T-helper 2 cell (primary cell): Measurements from ENCODE around the gene FLG2.
"Not testable (repeated sequence)": the region's sequence is repeated elsewhere in the genome, so short reads cannot be mapped to it uniquely, and the experiment has no call there.

Experiments used
- DNase-seq, 5 experiments: peaks; one replicate each; pipeline versions ENCODE4 v3.0.0 to v3.0.0-alpha.2; 2012 to 2022
- total RNA-seq, 2 donors: gene quantifications; one replicate each; lab custom pipeline; 2026; lab: John Stamatoyannopoulos, UW

The FLG2 gene
- 0 reads per million in 2 donors for total RNA-seq

DNA sequence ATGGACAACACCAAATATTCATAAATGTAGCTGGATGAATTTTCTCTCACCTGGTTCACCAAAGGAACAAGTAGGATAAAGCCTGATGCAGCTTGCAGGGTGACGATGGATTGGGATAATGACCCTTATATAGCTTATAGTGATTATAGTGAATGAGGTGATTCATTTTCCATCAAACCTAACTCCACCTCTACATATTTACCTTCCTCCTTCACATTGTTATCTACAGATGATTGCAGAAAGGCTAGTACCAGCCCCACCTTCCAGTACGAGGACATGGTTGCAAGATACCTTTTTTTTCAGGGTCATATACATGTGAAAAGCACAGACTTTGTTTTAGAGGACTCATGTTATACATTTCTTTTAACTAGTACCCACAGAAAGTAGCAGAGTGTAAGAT lies at the start of gene FLG2:
TSS of gene FLG2 (minus strand) at position 101 of the 400 bp plus-strand sequence. CDS start 1,122 bp downstream, outside the sequence.
- no peak for DNase-seq

DNA sequence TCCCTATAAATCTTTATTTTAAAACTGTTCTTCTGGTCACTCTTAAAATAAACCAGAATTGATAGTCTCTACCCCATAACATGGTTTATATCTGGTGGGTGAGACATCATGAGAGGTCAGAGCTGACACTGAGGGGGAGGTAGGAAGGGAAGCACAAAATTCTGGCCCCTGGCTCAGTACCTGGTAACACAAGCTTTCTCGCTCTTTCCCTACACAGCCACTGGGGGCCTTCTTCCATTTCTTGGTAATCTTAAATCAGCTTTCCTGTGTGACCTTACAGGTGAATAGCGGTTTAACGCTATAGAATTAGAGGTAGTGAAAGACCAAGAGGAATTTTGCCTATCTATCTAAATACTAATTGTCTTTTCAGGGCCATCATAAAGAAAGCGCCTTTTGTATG lies 48.9 kb upstream of the FLG2 start:
- DNase-seq, result no peak

DNA sequence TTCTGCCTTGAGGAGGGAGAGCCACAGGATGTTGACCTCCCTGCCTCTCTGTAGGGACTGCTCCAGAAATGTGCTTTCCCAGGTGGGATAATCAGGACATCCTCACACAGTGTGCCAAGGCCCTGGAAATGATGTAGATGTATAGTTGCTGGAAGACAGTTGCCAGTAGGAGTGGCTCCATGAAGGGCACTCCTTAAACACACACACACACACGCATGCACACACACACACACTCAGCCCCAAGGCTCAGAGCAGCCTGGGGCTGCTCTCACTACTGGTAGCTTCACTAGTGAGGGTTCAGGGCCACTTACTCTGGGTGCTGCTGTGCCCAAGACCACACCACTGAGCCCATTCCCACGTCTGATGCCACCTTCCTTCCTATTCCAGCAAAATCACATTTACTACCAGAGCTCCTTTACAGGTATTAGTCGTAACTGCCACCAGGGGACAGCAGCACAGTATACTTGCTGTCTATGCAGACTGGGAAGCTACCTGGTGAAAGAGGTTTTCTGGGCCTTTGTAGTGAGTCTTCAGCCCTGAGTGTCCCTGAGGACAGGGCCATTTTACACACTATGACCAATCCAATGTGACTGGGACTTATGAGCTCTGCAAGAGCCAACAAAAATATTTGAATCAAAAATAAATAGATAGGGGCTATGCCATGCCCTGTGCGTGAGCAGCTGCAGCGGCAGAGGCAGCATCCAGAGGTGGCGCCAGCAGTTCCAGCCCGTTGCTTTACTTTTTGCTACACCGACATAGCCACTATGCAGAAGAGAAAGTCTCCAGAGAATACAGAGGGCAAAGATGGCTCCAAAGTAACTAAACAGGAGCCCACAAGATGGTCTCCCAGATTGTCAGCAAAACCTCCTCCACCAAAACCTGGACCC lies 39.2 kb upstream of the FLG2 start:
- DNase-seq, result peak in 1 of 5 experiments; percentile 21

DNA sequence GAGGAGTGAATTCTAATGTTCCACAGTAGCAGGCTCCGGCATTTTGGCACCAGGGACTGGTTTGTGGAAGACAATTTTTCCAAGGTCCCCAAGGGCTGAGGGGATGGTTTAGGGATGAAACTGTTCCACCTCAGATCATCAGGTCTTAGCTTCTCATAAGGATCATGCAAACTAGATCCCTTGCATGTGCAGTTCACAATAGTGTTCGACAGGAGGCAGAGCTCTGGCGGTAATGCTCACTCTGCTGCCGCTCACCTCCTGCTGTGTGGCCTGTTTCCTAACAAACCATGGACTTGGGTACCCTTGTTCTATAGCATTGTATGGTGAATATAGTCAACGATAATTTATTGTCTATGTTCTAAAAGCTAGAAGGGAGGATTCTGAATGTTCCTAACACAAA lies 37.7 kb upstream of the FLG2 start:
- DNase-seq, result no peak

DNA sequence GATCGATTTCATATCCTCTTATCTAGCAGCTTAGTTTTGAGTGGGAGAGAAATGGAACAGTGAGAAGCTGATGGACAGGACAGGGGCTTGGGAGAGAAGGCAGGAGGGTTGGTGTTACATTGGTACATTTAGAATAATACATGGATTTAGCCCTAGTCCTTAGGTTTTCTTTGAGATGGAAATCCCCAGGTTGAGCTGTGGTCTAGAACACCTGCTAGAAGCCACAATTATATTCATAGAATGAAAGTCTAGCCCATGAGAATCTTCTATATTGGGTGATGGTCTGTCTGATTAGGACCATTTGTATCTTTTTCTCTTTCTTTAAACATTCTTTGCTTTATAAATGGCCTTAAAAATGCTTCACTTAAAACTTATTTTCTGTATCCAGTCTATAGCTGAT lies 34.3 kb upstream of the FLG2 start:
- no peak for DNase-seq

DNA sequence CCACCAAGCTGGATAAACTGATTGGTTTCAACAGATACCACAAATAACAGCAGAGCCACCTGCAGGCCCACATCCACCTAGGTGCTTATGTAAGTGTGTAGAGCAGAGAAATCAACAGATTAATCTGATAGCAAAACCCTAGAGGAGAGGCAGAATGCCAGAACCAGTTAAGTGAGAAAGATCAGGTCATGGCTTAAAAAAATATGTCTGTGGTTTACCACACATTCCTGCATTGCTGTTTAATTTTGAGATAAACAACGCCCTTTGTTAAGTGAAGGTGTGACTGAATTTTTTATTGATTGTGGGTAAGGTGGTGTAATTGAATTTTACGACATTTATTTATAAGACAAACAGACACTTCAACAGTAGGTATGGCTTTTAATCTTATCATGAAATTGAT lies 33.1 kb upstream of the FLG2 start:
- peak in 2 of 5 experiments; percentile 52 to 56 for DNase-seq

DNA sequence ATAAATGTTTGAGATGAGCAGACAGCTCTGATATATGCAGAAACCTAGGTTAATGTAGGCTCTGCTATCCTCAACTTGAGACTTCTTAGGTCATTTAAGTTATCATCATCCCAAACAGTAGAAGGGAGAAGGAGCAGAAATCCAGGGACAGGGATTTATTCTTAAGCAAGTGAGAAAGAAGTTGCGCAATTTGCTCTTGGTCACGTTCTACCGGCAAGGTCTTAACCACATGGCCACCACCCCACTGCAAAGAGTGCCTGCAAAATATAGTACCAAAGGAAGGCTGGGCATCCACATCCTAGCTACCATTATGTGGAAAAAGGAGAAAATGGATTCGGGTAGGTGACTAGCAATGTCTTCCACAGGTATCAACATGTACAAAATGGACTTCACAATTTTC lies 29.1 kb upstream of the FLG2 start:
- DNase-seq, result no peak

DNA sequence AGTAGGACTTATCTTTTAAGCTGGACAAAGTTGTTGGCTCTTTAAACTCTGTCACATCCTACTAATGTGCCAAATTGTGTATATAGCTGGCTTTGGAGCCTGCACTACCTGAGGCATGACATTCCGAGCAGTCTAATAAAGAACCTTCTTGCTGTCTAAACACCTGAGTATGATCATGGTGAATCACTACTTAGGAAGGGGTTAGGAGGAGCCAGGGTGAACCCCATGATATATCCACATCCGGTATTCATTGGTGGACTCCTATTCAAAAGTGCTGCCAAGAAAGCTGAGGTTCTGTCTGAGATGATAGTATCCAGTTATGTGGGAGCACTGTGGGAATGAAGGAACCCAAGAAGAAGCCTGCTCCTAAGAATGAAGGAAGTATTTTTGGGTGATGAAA lies 27.1 kb upstream of the FLG2 start:
- DNase-seq, result no peak

DNA sequence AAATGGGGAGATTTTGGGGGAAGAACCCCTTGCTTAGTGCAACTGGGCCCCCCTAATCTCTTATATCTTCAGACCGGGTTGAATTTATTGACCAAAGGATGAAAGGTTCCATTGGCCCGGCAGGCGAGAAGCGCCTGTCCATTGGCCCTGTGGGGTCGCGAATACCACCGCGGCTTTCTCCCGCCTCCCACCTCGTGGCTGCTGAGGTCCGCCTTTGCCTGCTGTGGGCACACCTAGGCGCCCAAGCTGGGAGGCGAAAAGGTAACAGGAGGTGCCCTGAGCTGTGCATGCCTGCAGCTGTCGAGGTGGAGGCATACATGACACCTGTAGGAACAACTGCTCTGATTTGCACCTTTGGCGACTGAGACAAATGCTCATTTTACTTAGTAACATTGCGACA lies 21.1 kb upstream of the FLG2 start:
- no peak for DNase-seq

DNA sequence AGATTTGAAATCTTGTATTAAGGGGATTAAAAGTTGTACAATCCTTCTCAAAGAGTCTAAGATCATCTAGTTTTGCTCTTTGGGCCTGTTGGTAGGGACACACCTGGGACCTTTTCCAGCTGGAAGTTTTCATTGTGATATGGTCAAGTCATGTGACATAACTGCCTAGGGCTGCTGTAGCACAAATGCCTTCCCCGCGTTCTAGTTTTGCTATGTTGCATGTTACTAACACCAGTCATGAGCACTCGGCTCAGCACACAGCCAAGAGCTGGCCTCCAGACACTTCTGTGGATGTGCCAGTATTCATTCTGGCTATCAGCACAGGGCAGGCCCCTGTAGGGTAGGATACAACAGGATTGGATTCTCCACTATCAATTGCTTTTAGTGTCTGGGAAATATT lies 14.6 kb upstream of the FLG2 start:
- DNase-seq, result no peak

DNA sequence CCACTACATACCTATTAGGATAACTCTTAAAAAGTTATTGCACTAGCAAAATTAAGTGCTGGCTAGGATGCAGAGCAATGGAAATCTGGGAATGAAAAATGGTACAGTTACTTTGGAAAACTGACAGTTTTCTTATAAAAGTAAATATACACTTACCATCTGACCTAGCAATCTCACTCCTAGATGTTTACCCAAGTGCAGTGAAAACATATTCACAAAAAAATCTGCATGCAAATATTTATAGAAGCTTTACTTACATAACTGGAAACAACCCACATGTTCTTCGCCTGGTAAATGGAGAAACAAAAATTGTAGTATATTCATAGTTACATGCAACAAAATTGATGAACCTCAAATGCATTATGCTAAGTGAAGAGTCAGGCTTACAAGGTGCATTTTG lies 12.9 kb upstream of the FLG2 start:
- no peak for DNase-seq

DNA sequence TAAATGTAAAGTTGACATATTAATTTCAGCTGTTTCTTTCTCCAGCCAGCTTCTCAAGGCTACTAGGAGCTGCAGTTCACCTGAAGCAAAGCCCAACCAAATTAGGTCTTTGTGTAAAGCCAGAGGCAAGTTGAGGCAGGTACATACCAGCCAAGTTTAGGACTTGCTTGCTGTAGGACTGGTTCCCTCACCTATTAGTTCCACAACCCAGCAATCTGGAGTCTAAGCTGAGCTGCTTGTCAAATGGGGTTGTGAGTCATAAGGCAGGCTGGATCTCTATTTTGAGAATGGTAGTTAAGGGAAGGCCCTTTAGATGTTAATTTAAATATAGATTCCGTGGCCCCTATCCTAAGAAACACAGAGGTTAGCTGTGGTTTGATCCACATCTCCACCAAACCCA lies 7.6 kb upstream of the FLG2 start:
- DNase-seq, result no peak

DNA sequence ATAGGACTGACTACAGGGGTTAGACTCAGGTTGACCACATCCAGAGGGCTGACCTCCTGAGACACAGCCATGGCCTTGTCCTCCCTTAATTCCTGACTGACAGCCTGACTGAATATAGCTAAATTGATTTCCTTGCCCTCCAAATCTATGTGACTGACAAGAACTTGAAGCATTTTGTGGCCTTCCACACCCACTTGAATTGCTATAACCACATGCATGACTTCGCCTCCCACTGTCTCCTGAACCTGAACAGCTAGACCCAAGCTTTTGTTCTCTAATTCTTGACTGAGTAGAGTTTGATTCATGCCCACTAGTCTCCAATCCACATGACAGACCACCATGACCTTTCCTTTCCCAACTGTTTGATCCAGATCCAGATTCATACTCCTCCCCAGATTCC lies 3.1 kb downstream of the FLG2 start:
- DNase-seq, result no peak

DNA sequence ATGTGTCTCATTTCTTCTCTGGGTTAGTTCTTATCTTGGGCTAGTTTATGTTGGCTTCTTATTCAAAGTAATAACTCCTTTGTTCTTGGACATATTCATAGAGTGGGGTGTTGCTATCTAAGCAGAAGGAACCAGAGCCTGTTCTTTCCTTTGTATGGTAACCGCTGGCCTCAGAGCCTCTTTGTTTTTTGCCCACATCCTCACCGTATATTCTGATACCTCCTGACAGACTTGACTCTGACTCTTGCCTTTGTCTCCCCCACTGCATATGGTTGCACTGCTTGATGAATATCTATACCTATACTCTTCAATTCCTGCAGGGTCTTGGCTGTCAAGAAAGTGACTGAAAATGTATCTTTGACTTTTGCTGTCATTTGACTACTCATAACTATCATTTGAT lies 10.2 kb downstream of the FLG2 start:
- no peak for DNase-seq

DNA sequence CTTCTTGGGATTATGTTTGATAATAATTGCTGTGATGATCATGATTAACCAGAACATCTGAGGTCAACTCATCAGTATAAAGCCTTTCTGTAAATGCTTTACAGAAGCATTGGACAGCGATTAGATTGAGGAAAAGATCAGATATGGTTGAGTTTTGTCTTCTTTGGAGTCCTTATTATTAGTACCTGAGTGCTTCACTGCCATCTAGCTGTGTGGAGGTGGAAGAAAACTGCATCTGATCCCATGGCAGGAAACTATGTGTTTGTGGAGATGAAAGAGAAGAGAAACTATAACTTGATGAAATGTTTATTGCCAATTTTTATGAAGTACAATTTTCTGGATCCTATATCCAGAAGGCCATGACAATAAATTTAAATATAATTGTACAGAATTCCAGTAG lies 11.4 kb downstream of the FLG2 start:
- no peak for DNase-seq

DNA sequence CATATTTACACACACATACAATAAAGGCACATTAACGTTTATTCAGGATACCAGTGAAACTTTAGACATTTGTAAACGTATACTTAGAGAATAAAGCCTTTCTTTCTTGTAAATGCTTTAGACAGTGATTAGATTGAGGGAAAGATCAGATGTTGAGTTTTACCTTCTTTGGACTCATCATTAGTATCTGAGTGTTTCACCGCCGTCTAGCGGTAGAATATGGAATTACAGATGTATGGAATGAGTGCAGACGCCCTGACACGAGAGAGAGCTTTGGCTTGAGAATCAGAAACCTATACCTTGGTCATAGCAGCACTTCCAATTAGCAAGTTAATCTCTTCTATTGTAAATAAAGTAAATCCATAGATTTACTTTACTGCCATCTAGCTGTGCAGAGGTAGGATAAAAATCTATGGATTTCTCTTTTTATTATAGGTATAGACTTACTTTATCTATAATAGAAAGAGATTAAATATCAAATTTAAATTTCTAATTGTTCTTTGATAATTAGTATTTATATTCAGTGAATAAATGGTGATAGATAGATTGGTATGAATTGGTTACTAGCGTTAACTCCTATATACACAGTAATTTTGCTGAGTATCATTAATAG lies 12.6 kb downstream of the FLG2 start:
- peak in 2 of 5 experiments; percentile 9 to 55 for DNase-seq

DNA sequence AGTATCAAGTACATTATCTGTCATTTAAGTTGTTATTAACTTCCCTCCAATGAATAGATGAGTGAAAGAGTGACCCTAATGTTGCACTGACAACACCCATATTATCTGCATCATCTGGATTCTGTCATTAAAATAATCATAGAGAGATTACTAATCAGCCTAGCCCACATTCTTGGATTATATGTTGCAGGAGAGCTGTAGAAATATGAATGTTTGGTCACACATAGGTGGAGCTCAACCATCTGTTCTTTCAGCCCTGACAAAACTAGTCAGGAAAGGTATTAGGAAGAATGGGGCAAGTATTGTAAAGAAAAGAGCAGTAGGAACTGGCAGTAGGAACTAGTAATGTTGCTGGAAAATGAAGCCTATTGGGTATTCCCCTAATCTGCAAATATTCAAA lies 15.4 kb downstream of the FLG2 start:
- DNase-seq, result no peak

DNA sequence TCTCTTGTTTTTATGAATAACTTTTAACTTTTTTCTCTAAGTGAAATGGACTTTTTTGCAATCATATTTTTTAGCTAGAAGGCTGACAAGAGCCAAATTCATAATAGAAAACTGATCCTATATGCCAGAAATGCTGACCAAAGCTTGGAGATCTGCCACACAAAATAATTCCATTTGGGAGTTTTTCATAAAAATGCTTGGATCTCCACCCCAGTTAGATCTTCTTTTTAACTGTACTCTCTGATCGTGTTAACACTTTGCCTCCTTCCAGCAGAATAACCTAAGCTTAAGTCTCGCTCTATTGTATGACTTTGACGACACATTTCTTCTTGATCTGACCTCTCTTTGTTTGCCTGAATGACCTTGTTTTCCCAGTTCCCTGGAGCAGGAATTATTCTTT lies 16.8 kb downstream of the FLG2 start:
- no peak for DNase-seq

DNA sequence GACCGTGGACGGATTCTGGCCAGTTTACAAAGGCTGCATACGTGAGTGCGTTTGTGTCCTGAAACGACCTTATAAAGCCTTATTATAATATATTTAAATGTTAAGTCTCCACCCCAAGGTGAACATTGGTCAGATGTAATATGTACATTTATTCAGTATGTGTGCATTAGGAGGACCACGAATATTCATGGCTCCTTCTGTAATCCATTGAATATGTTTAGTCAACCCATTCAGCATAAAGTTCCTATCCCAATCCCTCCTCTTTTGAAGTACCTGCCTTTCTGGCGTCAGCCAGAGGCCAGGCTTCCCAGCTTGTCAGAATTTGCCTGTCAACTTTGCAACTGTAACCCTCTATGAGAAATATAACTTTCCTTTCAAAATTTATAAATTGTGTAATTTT lies 24.4 kb downstream of the FLG2 start:
- DNase-seq, result no peak

DNA sequence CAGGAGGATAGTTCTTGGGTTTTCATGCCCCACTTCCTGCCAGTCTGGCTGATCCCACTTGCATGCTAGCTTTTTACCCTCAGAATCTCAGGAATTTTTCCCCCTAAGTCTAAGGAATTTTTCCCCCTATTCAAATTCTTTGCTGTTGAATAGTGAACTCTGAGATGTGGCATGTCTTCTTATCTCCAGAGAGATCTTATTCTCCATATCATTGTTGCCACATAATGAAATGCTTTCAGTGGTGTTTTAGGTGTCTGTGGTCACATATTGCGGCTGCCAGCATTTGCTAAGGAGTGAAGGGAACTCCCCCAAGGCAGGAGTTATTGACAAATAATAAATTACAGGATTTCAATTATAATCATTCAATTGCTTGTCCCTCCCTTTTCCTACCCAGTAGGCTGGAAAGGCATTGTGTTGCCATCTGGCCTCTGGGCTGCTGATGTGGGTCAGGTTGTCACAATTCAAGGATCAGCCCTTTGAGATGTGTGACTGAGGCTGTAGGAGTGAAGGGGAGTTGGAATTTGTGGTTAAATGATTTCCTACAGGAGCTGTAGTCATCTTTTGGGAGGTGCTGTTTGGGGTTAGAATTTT lies 30.9 kb downstream of the FLG2 start:
- no peak for DNase-seq

DNA sequence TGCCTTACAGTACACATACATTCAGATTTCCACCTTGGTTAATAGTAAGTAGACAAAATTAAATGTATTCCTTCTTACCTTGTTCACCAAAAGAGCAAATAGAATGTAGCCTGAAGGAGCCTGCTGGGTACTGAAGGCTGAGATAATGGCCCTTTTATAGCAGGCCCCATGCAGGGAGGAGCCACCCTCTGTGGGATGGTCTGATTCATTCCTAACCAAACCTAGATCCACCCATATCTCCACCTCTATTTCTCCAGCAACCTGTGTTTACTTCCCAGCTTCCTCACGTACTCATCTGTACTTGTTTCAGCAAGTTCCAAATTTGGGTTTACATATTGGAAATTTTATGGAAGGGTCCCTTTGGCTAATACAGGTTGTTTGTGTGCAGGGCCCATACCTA lies 34.7 kb downstream of the FLG2 start, which contains the start of gene FLG:
TSS of gene FLG (minus strand) at position 129 of the 400 bp plus-strand sequence. CDS start 9,783 bp downstream, outside the sequence.
- no peak for DNase-seq

DNA sequence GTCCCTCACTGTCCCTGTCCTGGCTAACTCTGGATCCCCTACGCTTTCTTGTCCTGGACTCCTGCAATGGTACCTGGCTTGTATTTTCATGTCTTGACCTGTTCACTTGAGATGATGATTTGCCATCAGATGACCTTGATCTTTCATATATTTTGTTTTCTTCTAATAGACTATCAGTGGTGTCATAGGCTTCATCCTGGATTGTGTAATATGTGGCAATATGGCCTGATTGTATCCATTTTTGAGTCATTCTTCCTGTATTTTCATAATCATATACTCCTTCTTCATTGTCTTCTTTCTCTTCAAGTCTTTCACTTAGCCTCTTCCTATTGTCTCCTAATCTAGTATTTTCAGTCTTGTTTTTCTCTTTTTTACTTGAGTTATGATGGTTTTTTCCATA lies 45.8 kb downstream of the FLG2 start:
- DNase-seq, result no peak

DNA sequence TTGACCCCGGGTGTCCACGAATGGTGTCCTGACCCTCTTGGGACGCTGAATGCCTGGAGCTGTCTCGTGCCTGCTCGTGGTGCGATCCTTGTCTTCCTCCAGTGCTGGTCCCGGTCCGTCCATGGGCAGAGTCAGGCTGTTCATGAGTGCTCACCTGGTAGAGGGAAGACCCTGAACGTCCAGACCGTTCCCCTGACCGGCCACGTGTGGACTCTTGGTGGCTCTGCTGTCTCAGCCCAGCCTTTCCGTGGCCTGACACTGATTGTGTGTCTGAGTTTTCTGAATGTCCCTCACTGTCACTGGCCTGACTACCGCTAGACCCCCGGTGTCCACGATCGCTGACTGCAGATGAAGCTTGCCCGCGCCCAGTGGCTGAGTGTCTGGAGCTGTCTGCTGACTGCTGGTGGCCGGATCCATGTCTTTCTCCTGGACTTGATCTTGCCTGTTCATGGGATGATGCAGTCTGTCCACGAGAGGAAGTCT lies 46.4 kb downstream of the FLG2 start:
- DNase-seq, result no peak

DNA sequence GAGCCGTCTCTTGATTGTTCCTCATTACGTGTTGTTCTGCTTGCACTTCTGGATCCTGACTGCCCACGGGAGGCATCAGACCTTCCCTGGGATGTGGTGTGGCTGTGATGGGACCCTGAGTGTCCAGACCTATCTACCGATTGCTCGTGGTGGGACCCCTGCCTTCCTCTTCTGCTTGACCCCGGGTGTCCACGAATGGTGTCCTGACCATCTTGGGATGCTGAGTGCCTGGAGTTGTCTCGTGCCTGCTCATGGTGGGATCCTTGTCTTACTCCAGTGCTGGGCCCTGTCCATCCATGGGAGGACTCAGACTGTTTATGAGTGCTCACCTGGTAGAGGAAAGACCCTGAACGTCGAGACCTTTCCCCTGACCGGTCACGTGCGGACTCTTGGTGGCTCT lies 47.6 kb downstream of the FLG2 start:
- DNase-seq, result not testable (repeated sequence)
